ENCODE measurements around the gene CLCN6.
"Not testable (repeated sequence)": the region's sequence is repeated elsewhere in the genome, so short reads cannot be mapped to it uniquely, and the experiment has no call there.

Gene CLCN6

DNA sequence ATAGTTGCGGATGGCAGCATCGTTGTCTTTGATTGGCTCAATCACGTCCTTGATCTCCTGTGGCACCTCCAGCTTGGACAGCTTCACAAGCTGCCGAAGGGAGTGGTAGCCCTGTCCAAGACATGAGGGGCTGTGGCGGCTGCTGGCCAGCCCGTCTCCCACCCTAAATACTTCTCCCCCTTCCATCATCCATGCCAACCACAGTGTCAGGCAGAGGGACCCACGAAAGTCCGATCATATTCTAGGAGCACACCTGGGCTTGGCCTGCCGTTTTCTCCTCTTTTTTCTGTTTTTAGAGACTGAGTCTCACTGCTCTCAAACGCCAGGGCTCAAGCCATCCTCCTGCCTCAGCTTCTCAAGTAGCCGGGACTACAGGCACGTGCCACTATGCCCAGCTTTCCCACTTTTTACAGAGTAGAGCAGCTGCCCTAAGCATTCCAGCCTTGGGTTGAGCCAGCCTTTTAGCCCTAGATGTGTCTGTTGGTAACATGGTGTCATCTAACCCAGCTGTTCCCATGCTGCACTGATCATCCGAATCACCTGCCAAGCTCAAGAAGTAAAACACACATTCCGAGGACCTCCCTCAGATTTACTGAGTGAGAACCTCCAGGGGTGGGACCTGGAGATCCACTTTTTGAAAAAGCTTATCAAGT lies 10.6 kb upstream of the CLCN6 start:
- DNase-seq = no peak

- DNase-seq = no peak
Measured at GRCh38 chr1:11796036-11796828, 9.8 kb upstream of the CLCN6 start.

- DNase-seq = no peak
Measured at GRCh38 chr1:11797525-11798216, 8.3 kb upstream of the CLCN6 start.

DNA sequence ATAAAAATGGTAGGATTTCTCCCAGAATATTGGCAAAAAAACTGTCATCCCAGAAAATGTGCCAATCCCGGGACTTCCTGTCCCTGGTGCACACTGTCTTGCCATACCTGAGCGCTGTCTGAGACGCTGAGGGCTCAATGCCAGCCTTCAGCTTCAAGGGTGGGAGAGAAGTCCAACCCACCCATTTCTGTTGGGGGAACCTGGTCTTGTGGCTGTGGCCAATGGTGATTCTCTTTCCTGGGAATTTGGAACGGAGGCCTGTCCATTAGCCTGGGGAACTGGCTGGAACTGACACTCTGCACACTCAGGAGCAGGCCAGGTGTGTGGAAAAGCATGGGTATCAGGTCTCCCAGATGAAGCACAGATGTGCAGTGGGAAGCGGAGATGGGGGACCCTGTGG lies 6.9 kb upstream of the CLCN6 start:
- DNase-seq = no peak

DNA sequence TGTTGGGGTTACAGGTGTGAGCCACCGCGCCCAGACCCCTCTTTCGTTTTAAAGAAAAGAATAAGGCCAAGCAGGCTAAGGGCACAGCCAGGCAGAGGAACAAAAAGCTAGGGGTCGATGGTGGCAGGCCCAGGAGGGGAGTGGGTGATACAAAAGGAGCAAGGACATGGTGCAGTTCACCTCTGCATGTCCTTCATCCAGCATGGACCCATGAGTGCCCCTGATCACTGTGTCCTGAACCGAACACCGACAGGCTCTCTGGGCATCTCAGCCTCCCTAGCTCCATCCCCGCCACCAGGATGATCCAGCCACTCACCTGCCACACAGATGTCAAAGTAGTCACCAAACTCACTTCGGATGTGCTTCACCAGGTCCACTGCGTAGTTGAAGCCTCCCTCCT lies 6.1 kb upstream of the CLCN6 start:
- no peak for DNase-seq

GRCh38 chr1:11800391-11800755 lies 5.6 kb upstream of the CLCN6 start:
- no peak for DNase-seq

DNA sequence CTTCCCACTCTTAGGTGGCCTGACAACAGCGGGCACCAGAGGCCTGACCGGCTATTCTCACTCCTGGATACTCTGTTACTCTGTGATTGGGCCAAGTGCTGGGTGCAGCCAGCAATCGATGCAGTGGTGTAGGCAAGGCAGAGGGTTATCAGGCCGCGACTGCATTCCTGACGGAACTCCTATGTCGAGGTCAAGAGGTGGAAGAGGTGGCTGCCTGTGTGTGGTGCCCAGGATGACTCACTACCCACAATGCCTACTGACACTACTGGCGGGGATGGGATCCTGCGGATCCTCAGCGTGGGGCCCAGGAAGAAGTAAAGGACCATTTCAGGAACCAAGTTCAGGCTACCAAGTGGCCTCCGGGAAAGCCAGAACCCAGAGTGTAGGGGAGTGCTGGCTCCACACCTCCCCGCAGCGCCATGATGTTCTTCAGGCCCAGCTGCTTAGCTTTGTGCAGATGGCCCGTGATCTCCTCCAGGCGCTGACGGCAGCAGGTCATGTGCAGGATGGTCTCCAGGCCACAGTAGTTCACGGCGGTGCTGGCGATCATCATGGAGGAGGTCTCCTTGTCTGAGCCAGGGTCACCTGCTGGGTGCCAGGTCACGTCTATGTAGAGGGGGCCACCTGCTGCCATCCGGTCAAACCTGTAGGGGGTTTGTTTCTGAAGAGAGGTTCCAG lies 5.1 kb upstream of the CLCN6 start:
- no peak for DNase-seq

DNA sequence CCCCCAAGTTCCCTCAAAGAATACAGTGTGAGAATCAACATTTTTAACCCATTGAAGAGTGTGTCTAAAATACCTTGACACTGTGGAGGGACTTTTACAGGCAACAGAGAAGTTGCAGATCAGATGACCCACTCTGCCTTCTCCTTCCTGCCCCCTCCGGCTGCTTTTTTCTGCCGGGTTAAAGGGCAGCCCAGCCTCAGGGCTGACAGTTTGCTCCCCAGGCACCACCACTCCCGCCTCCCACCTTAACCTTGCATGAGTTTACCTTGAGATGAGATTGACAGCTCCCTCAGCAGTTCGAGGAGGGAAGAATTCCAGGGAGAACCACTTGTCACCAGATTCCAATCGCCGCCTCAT lies 3.4 kb upstream of the CLCN6 start:
- DNase-seq = no peak

- DNase-seq = peak; percentile 67
Measured at GRCh38 chr1:11802973-11803885, 2.8 kb upstream of the CLCN6 start.

- not testable (repeated sequence) for DNase-seq
Measured at GRCh38 chr1:11803924-11804665, 1.9 kb upstream of the CLCN6 start.

- peak; percentile 38 for DNase-seq
Measured at GRCh38 chr1:11804666-11805421, 1.1 kb upstream of the CLCN6 start.

DNA sequence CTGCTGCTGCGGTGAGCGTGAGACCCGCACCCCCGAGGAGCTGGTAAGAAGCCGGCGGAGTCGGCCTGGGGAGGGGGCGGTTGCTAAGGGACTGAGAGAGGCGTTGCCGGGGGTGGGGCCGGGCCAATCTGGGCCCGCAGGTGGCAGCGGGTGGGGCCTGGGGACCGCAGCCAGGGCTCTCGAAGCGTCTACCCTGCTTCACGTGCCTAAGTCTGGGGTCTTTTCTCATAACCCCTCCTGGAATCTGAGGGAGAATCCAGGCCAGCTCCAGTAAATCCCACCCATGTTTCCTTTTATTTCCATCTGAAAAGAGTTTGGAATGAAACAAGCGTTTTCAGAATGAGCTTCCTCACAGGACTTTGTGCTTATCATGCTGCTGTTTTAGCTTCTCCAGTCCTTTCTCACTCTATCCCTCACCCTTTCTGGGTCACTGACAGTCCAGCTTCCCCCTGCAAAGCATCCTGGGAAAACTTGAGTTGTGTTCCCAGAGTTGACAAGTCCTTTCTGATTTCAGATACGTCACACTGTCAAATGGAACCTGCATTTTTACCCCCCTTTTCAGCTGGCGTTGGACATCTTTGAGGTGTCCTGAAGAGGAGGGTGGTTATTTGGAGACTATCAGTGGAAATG lies 431 bp downstream of the CLCN6 start:
- no peak for DNase-seq

DNA sequence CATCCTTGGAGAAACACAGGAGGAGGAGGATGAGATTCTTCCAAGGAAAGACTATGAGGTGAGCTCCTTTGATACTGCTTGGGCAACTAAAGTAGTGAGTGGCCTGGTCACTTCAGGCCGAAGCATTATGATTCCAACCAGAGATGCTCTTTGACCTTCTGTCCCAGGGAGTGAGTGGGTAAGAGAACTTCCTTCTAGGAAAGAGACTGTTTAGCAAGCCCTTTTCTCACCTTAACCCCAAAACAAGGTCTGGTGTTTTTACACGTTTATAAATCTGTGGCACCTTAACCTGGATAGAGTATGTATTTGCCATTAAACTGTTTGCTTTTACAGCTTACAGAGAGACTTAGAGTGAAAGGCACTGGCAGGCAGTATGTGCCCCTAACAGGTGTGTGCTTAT lies 1.1 kb downstream of the CLCN6 start:
- no peak for DNase-seq

GRCh38 chr1:11813021-11813420 lies 7.0 kb downstream of the CLCN6 start:
- no peak for DNase-seq

- DNase-seq = no peak
Measured at GRCh38 chr1:11817192-11817591, 11.2 kb downstream of the CLCN6 start.

DNA sequence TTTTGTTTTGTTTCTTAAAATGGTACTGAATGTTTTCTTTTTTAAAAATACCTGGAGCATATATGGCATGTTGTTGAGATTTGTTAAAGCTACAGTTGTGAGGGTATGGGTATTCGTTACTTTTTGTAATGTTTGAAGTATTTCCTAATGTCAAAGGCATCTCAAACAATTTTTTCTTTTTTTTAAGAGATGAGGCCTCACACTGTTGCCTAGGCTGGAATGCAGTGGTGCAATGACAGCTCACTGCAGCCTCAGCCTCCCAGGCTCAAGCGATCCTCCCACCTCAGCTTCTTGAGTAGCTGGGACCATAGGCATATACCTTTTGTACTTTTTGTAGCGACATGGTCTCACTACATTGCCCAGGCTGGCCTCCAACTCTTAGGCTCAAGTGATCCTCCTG lies 16.1 kb downstream of the CLCN6 start:
- no peak for DNase-seq

DNA sequence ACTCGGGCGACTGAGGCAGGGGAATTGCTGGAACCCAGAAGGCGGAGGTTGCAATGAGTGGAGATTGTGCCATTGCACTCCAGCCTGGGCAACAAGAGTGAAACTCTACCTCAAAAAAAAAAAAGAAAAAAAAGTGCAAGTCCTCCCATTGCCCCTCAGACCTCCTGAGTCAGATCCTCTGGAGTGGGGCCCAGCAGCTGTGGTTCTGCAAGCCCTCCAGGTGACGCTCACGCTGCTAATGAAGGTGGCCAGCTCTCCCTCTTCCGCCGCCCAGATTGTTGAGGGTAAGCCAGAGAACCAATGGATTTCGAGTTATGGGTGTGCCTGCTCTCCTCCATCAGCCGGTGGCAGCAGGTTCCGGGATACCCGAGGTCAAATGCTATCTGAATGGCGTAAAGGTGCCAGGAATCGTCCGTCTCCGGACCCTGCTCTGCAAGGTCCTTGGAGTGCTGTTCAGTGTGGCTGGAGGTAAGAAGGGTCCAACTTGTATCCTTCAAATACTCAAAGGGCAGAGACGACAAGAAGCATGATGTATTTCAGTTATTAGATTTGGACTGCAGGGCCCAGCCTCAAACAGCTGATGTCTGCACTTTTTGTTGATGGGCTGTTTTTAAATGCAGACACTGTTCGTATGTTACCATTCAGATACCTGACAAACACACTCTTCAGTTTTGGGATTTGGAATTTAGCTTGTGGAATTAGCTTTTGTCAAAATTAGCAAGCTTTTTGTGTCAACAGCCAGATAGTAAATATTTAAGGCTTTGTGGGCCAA lies 17.6 kb downstream of the CLCN6 start:
- DNase-seq = no peak

DNA sequence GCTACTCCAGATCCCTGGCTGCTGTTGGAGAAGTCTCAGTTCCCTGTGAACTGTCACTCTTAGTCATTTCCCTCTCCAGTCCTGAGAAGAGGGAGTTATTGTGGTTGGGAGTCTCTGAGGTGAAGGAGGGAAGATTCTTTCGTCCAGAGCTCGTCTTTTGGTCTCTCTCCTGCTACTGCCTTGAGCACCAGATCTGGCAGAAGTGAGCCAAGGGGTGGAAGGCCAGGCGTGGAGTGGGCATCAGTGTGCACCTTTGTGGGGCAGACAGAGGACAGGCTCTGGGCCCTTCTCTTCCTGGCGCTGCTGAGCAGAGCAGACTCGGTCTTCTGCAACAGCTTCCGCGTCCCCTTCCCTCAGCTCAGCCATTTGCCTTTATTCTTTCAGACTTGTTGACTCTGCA lies 19.1 kb downstream of the CLCN6 start:
- no peak for DNase-seq

- DNase-seq = no peak
Measured at GRCh38 chr1:11826946-11827345, 21.0 kb downstream of the CLCN6 start.

- no peak for DNase-seq
Measured at GRCh38 chr1:11828511-11828910, 22.5 kb downstream of the CLCN6 start.

Data from stimulated activated CD4-positive, alpha-beta T cell treated with anti-CD3 and anti-CD28 coated beads, Interleukin-4, amount 100 ng/mL, for 24 hours (primary cell).